Activated CD4-positive, alpha-beta T cell treated with anti-CD3 and anti-CD28 coated beads for 4 hours (primary cell): Measurements from ENCODE around the gene NPAS3.

ENCODE experiments used
- DNase-seq, 2 donors: peaks; one replicate each; pipeline ENCODE4 v3.0.0-alpha.2; 2020

Gene NPAS3

DNA sequence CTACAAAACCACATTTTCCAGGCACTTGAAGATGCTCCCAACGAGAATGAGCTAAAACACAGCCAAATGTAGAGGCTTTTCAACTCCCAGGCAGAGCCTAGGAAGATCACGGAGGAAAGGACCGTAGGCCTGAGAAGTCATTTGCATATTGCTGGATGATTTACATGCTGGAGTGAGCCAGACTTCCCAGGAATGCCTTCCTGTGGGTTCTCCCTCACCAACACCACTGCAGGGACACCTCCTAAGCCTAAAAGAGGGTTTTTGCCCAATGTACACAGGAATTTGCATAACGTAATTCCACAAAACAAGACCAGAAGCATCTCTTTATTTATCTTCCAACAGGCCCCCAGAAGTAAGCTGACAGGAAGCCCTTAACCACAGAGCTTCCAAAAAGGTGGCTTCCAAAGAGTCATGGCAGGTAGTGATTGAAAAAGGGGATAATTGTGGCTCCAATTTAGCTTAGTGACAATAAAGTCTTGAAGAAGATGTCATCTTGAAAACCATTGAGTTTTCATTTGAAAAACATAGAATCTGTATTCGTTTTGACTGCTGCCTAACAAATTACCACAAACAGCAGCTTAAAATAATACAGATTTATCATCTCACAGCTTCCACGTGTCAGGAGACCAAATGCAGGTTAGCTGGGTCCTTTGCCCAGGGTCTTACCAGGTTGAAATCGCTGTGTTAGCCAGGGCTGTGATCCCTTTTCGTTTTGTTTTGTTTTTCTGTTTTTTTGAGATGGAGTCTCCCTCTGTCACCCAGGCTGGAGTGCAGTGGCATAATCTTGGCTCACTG, 896.0 kb downstream of the NPAS3 start:
- no peak for DNase-seq

DNA sequence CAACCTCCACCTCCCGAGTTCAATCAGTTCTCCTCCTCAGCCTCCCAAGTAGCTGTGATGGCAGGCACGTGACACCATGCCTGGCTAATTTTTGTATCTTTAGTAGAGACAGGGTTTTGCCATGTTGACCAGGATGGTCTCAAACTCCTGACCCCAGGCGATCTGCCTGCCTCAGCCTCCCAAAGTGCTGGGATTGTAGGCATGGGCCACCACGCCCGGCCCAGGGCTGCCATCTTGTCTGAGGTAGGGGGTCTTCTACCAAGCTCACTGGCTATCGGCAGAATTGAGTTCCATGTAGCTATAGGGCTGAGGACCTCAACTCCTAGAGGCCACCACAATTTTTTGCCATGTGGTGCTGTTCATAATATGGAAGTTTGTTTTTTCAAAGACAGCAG, 896.6 kb downstream of the NPAS3 start:
- DNase-seq: no peak

DNA sequence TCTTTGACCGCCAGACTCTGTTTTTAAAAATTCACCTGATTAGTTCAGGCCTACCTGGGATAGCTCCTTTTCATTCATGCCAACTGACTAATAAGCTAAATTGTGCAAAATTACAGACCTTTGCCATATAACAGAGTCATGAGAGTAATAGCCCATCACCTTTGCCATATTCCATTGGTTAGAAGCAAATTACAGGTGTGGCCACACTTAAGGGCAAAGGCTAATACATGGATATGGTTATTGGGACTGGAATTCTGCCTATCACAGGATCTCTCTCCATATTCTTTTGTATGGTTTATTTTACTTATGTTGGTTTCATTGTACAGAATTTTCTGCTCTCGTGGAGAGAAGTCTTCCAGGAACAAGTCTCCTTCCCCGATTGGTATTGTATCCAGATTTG, 897.0 kb downstream of the NPAS3 start:
- DNase-seq: no peak

DNA sequence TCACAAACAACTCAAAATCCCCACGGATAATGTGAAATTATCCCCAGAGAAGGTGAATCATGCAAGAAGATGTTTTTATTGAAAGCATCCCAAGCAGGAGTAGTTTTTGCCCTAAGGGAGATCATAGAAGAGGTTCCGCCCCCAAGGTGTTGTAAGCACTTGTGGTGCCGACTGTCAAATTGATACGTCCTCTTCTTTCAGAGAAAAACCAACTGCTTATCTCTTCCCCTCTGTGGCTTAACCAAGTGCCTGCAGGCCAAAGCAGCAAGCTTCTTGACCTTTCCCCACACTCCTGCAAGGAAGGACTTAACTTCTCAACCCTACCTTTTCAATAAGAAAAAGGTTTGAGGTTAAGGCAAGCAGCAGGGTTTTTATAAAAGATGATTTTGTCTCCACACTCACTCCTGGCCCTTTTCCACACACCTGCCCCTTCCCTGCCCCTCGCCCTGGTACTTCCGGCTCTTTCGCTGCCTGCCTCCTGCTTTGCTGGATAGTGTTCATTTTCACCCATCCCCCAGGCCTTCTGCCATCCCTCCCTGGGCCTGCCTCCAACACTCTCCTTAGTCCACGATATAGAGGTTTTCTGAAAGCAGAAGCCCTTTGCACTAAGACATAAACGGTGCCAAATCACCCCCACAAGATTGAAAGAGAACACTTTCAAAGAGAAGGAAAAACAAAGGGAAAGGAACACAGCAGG, 897.7 kb downstream of the NPAS3 start:
- no peak for DNase-seq

DNA sequence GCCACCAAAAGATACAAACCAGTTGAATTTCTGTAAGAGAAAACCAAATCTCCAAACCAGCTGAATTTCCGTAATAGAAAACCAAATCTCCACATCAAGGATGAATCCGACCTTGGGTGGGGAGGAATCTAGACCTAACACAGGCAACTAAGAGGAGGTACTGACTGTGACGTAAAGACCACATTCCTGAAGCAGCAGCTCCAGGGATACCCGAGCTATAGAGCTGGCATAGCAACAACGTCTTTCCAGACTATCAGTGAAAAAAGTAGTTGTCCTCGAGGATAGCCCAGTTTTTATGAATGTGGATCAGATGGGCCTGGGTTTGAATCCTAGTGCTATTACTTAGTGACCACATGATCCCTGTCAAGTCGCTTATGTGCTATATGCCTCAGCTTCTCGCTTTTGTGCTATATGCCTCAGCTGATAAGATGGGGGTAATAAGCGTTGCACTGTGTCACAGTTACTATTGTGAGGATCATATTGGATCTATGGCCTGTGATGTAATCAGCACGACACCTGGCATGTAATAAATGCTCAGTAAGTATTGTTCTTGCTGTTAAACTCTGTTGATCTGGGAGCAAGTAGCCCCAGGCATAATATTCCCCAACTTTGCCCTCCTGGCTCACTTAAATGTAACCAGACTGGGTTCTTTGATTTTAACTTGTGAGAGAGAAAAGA, 898.4 kb downstream of the NPAS3 start:
- DNase-seq: no peak

DNA sequence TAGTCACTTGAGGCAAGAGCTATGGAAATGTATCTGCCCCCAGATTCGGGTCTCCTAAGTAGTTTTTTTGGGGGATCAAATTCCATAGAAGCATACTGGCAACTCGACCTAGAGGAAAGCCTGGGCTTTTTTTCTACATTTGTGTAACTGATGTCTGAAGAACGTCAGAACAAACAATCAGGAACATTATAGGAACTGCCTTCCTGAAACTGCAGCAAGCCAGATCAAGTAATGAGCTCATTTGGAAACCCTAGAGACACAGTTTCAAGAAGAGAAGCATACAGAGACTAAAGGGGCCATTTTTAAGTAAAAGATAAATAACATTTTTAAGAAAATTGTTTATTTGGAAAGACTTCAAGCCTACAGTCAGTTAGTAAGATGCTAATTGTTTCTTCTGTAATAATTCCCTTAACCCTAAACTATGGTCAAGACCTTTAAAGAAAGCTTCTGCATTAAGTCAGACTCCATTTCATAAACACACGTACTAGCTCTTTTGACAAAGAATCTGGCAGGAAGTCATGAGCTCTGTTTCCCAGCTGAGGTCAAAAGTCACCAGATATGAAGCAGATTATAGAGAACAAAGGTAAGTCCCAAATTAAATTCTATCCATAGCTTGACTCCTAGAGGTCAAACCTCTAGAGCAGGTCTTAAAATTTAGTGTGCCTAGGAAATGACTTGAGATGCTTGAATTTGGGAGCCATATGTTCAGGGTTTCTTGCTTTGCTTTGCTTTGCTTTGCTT, 899.4 kb downstream of the NPAS3 start:
- DNase-seq: no peak

DNA sequence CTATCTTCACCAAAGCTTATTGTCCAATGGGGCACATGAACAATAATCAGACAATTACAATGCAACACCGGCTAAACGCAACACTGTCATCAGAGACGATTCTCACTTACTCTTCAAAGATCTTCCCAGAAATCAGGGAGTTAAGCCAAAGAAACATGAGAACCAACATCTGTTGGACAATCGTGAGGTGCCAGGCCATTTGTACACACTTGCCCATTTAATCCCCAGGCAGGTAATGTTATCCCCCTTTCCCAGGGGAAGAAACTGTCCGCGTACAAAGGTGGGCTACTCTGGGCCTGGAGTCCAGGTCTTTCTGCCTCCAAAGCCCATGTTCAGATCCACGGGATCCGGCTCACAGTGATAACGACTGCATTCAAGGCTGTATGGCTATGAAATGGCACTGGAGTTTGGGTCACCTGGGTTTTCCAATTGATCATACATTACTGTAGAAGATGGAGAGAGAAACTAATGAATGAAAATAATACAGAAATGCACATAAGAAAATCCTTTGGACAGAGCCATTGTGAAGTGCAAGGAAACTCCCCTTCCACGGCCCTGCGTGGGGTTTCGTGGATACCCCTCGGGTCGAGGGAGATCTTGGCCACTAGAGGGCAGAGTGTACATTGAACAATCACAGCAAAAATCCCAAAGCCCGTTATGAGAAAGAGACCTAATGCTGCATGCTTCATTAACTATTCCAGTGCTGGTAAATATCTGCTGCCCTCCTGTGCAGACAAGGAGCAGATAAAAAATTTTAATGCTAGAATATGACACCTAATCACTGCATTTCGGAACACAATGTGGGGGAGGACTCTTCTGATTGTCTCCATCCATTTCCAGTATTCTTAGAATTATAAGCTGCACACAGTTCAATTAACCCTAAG, 900.8 kb downstream of the NPAS3 start:
- peak; percentile 42 to 49 for DNase-seq

DNA sequence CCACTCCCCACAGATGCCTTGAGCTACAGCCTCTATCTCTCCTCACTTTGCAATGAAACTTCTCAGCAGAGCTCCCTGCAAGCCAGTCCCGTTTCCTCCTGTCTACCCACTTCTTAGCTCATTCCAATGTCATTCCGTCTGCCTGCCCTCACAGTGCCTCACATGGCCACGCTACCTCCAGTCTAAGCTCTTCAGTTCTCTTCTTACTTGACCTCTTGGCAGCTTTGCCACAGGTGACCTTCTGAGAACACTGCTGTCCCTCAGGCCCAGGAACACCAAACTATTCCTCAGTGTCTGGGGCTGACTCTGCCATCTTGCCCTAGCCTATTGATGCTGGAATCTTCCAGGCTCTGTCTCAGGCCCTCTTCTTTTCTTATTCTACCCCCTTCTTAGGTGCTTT, 902.1 kb downstream of the NPAS3 start:
- DNase-seq: no peak

DNA sequence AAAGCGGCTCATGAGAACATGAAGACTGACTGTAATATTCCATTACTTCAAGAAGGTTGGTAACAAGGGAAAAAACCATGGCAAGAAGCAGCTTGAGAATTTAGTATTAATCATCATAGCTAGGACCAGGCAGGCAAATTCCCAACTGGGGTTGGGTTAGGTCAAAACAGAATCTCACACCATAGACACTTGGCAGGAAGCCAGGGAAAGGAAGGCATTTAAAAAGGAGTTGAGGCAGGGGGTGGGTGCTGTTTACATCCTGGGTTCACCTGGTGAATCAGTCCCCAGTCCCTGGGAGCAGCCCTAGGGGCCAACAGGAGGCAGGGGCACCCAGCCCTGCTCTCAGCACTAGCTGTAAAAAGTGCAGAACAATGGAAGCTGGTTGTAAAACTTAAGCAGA, 903.6 kb downstream of the NPAS3 start:
- no peak for DNase-seq

DNA sequence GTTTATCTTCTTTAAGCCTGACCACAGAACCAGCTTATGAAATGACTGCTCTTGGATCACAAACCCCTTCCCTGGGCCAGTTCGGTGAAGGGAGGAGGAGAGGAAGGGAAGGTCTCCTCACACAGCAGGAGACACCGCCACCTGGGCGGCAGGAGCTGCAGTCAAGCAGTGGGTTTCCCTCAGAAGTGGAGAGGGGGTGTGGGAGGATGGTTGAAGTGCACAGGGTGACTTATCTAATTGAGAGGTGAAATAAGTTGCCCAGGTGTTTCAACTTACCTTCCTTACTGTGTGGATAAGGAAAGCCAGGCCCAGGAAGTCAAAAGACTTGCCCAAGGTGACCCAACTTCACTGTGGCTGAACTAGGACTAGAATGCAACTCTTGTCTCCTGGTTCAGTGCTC, 905.4 kb downstream of the NPAS3 start:
- no peak for DNase-seq

DNA sequence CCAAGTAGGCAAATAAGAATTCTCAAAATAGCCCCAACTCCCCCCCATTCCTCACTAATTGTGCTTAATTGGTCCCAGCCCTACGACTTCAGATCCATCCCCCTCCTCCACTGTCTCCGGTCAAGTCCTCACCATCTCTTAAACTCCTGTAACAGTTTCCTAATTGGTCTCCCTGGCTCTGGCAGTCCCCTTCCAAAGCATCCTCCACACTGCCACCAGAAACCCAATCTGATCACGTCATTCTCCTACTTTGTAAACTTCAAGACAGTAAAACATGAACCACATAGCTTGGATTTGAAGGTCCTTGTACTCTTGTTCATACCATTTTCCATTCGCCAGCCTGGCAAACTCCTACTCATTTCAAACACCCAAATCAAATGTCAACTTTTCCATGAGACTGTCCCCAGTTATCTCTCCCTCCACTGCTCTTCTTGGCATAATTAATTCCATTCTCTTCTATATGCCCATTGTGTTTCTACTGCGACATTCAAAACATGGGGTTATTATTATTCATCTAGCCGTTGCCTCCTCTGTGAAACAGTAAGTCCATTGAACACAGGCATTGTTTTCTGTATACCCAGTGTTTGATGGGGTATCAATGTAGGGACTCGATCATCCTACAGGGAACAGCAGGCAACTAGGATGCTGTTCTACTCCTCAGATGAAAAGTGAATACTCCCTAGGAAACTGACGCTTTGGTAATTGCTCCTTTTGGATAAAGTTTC, 907.6 kb downstream of the NPAS3 start:
- no peak for DNase-seq

DNA sequence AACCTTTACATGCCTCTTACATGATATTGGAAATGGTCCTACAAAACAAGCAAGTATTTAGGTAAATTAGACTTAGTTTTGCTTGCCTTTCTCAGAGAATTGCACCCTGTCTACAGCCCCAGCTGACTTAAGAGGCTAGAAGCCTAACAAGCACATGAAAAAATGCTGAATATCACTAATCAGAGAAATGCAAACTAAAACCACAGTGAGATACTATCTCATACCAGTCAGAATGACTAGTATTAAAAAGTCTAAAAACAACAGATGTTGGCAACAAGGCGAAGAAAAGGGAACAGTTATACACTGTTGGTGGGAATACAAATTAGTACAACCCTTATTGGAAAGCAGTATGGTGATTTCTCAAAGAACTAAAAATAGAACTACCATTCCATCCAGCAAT, 908.4 kb downstream of the NPAS3 start:
- DNase-seq: no peak

DNA sequence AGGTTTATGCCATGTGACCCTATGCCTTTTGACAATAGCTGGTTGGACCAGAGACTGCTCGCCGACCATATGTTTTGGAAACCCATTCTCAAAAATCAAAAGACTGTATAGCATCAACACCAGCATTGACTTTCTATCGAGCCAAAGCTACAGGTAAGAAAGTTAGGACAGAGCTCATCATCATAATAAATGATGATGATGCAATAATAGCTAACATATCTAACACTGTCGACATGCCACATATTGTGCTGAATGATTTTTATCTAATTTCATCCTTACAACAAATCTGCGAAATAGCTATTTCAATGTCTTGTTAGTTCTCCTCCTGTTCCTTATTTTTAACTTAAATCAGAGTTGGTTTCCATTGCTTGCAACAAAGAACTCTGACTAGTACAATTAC, 909.3 kb downstream of the NPAS3 start:
- no peak for DNase-seq

DNA sequence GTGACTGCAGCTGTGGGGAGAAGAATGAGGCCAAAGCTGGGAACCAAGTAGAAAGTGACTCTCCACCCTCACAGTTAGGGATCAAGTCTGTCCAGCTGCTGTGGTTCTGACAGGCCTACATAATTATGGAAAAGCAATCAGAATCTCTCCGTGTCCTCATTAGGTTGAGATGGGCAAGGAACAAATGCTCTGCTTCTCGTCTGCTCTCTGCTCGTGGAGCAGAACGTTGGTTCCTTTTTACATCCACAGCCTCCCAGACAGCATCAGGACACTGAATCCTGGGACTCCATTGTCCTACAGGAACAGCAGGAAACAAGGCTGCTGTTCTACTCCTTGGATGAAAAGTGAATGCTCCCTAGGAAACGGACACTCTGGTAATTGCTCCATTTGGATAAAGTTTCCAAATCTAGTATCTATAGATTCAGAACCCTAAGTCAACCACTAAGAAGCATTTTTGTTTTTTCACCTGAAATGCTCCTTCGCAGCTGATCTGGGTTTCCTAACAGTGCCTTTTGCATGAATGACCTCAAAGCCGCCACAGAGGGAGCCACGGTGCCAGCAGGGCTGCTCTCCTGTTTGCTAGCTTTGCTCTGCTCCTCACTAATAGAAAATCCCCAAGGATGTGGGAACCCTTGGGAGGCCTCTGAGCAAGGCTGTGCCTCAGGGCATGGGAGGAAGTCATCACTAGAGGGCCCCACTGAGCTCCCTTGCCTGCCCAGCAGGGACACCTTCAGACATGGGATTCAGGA, 910.2 kb downstream of the NPAS3 start:
- DNase-seq: peak in 1 of 2 donors; percentile 2

DNA sequence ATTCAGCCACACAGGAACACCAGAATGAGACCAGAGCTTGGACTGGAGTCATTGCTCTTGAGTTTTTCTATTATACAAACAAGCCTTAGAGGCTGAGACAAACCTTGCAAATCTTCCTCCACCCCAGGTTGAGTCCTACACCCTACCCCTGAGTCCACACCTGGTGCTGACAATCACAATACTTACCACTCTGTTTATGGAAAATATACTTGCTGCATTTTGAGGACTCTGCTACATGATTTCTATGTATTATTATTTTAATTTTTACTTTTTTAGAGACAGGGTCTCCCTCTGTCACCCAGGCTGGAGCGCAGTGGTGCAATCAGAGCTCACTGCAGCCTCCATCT, 910.7 kb downstream of the NPAS3 start:
- DNase-seq: no peak

DNA sequence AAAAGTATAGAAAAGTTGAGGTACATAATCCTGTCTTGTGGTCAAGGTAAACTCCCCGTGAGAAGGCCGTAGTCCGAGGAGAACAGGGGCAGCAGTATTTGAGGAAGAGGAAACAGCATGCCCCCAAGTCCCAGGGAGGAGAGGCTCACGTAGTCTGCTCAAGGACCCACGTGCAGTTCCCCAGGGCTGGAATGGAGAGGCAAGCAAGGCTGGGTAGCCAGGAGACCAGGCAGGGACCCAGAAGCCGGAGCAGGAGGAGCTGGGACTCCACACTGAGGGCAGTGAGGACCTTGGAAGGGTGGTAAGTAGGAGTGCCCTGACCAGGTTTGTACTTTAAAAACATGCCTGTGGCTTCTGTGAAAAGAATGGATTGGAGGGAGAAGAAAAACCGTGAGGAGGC, 912.1 kb downstream of the NPAS3 start:
- DNase-seq: no peak

DNA sequence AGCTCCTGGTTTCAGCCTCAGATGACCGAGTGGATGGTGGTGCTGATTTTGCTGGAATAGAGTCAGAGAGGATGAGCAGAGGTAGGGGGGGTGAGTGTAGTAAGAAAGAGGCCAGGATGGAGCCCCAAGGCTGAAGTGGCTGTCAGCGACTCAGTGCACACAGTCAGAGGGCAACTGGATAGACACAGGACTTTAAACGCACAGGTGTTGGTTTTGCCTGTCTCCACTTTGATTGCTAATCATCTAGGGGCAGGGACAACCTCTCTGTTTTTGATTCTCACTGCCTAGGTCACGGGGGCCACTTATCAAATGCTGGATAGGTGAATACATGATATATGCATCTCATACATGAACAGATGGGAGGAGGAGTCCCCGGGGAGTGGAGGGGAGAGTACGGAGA, 912.7 kb downstream of the NPAS3 start:
- DNase-seq: no peak

DNA sequence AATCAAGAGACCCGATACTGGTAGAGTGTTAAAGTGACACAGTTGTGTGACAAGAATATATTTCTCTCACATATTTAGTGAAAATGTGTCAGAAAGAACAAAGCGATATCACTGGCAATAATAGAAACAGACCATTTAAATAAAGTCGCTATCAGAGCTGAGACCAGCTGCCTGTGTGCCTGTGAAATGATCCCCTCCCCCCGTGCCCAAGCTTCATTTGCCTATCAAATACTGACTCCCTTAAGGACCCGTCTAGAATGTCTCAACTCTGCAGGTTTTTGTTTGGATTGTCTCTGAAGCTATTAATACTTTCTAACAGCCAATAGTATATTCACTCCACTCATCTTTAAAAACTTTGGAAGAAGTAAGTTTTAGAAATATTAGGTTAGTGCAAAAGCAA, 913.3 kb downstream of the NPAS3 start:
- DNase-seq: no peak
